GM12865 (cell line): Measurements from ENCODE around the gene CA5A.
"Not testable (repeated sequence)": the region's sequence is repeated elsewhere in the genome, so short reads cannot be mapped to it uniquely, and the experiment has no call there.

ENCODE experiments used
- DNase-seq: peaks from one replicate; pipeline ENCODE4 v3.0.0; 2010; ENCODE audit warnings: low read depth
- H3K4me3 ChIP-seq: 2 replicates; pipeline ENCODE4 v1.5.1; 2011; ENCODE audit warnings: mild to moderate bottlenecking, low read depth, low read length, control low read depth
- TF ChIP-seq, protein P1 (sequence below): IDR thresholded peaks from 2 replicates; pipeline ENCODE4 v1.5.1; 2011; ENCODE audit warnings: low read length, control low read depth, low read depth, inconsistent platforms; ENCODE audit not compliant: insufficient read depth; ENCODE audit errors: missing control alignments

CA5A gene

DNA sequence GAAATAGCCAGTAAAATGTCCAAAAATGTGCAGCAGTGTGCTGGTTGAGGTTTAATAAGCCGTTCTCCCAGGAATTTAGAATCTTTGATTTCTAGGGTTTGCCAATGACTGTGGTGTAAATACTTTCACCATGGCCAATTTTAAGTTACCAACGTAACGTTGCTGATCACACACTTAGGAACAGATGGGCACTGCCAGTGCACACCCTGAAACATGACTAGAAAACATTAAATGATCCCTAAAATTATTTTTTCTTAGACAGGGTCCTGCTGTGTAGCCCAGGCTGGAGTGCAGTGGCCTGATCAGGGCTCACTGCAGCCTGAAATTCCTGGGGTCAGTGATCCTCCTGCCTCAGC is 3.2 kb downstream of the CA5A start:
- TF ChIP-seq, protein P1, sequence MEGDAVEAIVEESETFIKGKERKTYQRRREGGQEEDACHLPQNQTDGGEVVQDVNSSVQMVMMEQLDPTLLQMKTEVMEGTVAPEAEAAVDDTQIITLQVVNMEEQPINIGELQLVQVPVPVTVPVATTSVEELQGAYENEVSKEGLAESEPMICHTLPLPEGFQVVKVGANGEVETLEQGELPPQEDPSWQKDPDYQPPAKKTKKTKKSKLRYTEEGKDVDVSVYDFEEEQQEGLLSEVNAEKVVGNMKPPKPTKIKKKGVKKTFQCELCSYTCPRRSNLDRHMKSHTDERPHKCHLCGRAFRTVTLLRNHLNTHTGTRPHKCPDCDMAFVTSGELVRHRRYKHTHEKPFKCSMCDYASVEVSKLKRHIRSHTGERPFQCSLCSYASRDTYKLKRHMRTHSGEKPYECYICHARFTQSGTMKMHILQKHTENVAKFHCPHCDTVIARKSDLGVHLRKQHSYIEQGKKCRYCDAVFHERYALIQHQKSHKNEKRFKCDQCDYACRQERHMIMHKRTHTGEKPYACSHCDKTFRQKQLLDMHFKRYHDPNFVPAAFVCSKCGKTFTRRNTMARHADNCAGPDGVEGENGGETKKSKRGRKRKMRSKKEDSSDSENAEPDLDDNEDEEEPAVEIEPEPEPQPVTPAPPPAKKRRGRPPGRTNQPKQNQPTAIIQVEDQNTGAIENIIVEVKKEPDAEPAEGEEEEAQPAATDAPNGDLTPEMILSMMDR, result no peak
- DNase-seq, result no peak
- H3K4me3 ChIP-seq, result no peak overlapping the region

GRCh38 chr16:87932475-87933139 is 3.7 kb downstream of the CA5A start:
- DNase-seq, H3K4me3 ChIP-seq: not testable (repeated sequence)

DNA sequence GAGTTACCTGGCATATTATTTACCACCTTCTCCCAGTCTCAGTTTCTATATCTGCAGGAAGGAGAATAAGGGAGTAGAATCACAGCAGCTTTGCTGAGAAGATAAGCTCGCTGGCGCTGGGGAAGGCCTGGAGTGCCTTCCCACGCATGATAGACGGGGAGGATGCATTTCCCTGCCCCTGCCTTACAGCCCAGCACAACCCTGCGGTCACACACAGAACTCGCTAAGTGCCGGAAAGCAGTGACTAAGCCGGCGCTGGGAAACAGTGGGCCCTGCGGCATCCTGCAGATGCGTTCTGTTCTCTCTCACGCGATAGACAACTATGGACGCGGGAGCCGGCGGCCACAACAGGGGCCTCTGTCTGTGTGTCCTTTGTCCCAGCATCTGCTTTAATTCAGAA is 4.8 kb downstream of the CA5A start:
- TF ChIP-seq, protein P1, result no peak
- DNase-seq, result no peak

DNA sequence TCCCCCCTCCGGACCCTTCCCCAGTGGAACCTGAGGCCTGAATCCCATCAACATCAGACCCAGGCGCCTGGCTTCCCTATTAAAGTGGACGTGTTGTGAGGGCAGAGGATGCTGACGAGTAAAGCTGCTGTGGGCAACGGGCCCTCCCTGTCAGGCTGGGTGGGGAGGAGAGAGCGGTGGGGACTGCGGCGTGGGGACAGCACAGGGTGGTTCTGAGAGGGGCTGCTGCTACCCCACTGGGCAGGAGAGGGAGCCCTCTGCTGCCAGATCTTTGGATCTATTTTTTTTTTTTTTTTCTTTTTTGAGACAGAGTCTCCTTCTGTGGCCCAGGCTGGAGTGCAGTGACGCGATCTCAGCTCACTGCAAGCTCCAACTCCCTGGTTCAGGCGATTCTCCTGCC is 5.9 kb downstream of the CA5A start:
- DNase-seq, result no peak
- H3K4me3 ChIP-seq, result no peak overlapping the region
- TF ChIP-seq, protein P1, result peak; percentile 19

More for the DNA sequence above, 4.8 kb downstream of the CA5A start:
- H3K4me3 ChIP-seq, result no peak overlapping the region

GRCh38 chr16:87929986-87930385 is 6.3 kb downstream of the CA5A start:
- no peak overlapping the region for H3K4me3 ChIP-seq
- DNase-seq, result no peak
- TF ChIP-seq, protein P1, result no peak

- TF ChIP-seq, protein P1, result no peak
- no peak overlapping the region for H3K4me3 ChIP-seq
- DNase-seq, result no peak
These were observed 9.2 kb downstream of the CA5A start for GRCh38 chr16:87927195-87927562.

- peak; percentile 39 for DNase-seq
- TF ChIP-seq, protein P1, result no peak
These were observed 9.8 kb downstream of the CA5A start for GRCh38 chr16:87926246-87927194.

More at GRCh38 chr16:87926246-87927194, 9.8 kb downstream of the CA5A start:
- no peak overlapping the region for H3K4me3 ChIP-seq
